Heart left ventricle (tissue), 13 donors: ENCODE measurements around the gene CUL7.

Experiments used
- CTCF ChIP-seq, 12 donors: fragments of 200-600 bp; sonication (generic) in 4 of 12; IDR thresholded peaks; one replicate each; pipeline versions ENCODE4 v1.5.0 to v1.8.0; 2018 to 2022; ENCODE audit warnings: antibody characterized with exemption in 12 of 12, mild to moderate bottlenecking in 5 of 12
- POLR2A ChIP-seq, 2 donors: fragments of 450-650 bp; IDR thresholded peaks; one replicate each; pipeline ENCODE4 v1.6.1; 2017; ENCODE audit warnings: antibody characterized with exemption in 2 of 2, mild to moderate bottlenecking in 2 of 2, moderate library complexity in 2 of 2
- donor health status: ischemic (EF 13 %, LVEDD 7.1; RV severe dilation, severe dysfunction).
- donor health status: DM: no; HTN: yes; CAD: no.
- donor health status: DM: no; HTN: no; CAD: no.
- donor health status: ischemic (EF 25% LVEDD 6.9; RV normal size, moderate dysfunction).
- donor health status: ischemic (EF 25% LVEDD 5.7; RV mildly dilated, moderate dysfunction).
- donor health status: ischemic (EF 35%, LVEDD 5.7; RV mildly dilated, moderate dysfunction).
- donor health status: nonischemic (EF 11% LVEDD 7.7; RV severe dilation, severe dysfunction).
- donor health status: DM: yes; HTN: yes; CAD: no.
- donor health status: PGD.
- donor health status: ischemic (EF 29% LVEDD 5.4; RV normal size, mild dysfunction).
- donor health status: nonischemic (EF 23%, LVEDD 6.1; RV moderate dilation, normal function).

GRCh38 chr6:43055966-43056365 lies 2.3 kb upstream of the CUL7 start:
- TF ChIP-seq CTCF (IDR thresholded peaks at IDR 0.05) (no peak), POLR2A (IDR thresholded peaks at IDR 0.05) (no peak)
